Activated CD8-positive, alpha-beta memory T cell treated with anti-CD3 and anti-CD28 coated beads, Interleukin-2, amount 10 ng/mL, durations not matched to agents 7 days and 5 days (primary cell): ENCODE results near the gene NUCKS1. TPM values are rescaled to one million over a fixed set of nuclear protein-coding genes. Genes with fewer than 3 reads are reported as not detected.

Source experiments
- ATAC-seq: fragments of 150-1000 bp; cut with Tn5 transposase; one replicate; pipeline ENCODE4 v1.10.0; 2021; ENCODE audit warnings: moderate library complexity
- CTCF ChIA-PET: fragments of 350-600 bp; sonication (Branson Sonifier 250); formaldehyde crosslinking; loops from one replicate; lab custom pipeline; 2021; ENCODE audit warnings: antibody characterized with exemption; lab: Charles Lee
- DNase-seq: peaks from one replicate; pipeline ENCODE4 v3.0.0-alpha.2; 2020
- H3K27ac Mint-ChIP-seq: one replicate; pipeline ENCODE4 v1.8.0; 2021; ENCODE audit warnings: mild to moderate bottlenecking, mixed read lengths
- H3K27me3 Mint-ChIP-seq: one replicate; pipeline ENCODE4 v1.8.0; 2021; ENCODE audit warnings: mixed read lengths
- H3K36me3 Mint-ChIP-seq: one replicate; pipeline ENCODE4 v1.8.0; 2021; ENCODE audit warnings: mild to moderate bottlenecking, mixed read lengths
- H3K4me1 Mint-ChIP-seq: one replicate; pipeline ENCODE4 v1.8.0; 2021; ENCODE audit warnings: mixed read lengths
- H3K4me3 Mint-ChIP-seq: one replicate; pipeline ENCODE4 v1.8.0; 2021; ENCODE audit warnings: mild to moderate bottlenecking, moderate library complexity, mixed read lengths
- H3K9me3 Mint-ChIP-seq: one replicate; pipeline ENCODE4 v1.8.0; 2022; ENCODE audit warnings: low read depth, mixed read lengths
- total RNA-seq, 2 experiments: library from RNA; stranded (reverse); gene quantifications; one replicate each; pipeline ENCODE4 v1.2.3, GENCODE V29; 2021

The NUCKS1 gene
- 100 to 1,000 TPM; 179 to 211 TPM for total RNA-seq

GRCh38 chr1:205750138-205751035 lies at the start of gene NUCKS1:
Gene NUCKS1, minus strand, starts transcription at chr1:205750182. Its CDS starts 209 bp downstream, at chr1:205749973.
- Mint-ChIP-seq H3K27me3 (no peaks in the 10 kb centered on the region), H3K36me3 (peaks cover 24% of the 10 kb centered on the region), H3K9me3 (no peaks in the 10 kb centered on the region), H3K27ac (peak within 1 kb of the TSS; percentile 95), H3K4me1 (peaks cover 38% of the 10 kb centered on the region), H3K4me3 (peak within 1 kb of the TSS; percentile 92)
- CTCF ChIA-PET, result interaction anchor here (0.9 to 2.3 kb wide), 4 partner anchors 20 to 92 kb away, joined by 3 to 13 read pairs (median 8); partner anchors contain the start of gene RAB29
- peak; percentile 85 for ATAC-seq
- peak; percentile 99 for DNase-seq

- CTCF ChIA-PET, result interaction anchor here (1.3 kb wide), 1 partner anchor 13 kb away, joined by 5 read pairs; no protein-coding TSS in a partner anchor
- ATAC-seq (no peak), DNase-seq (no peak)
- Mint-ChIP-seq H3K27ac (no peak overlapping the region), H3K36me3 (peaks cover under 1% of the 10 kb centered on the region), H3K4me3 (no peak overlapping the region), H3K27me3 (no peaks in the 10 kb centered on the region), H3K4me1 (no peaks in the 10 kb centered on the region), H3K9me3 (no peaks in the 10 kb centered on the region)
Observed at GRCh38 chr1:205798577-205798976, 48.6 kb upstream of the NUCKS1 start.

- H3K4me3 Mint-ChIP-seq, result no peak overlapping the region
- no peaks in the 10 kb centered on the region for H3K27me3 Mint-ChIP-seq
- CTCF ChIA-PET, result interaction anchor here (1.0 to 1.5 kb wide), 4 partner anchors 9 to 206 kb away, joined by 3 to 5 read pairs (median 4); no protein-coding TSS in a partner anchor
- no peaks in the 10 kb centered on the region for H3K9me3 Mint-ChIP-seq
- H3K36me3 Mint-ChIP-seq, result peaks cover 3% of the 10 kb centered on the region
- no peak for DNase-seq
- H3K27ac Mint-ChIP-seq, result no peak overlapping the region
- H3K4me1 Mint-ChIP-seq, result no peaks in the 10 kb centered on the region
- no peak for ATAC-seq
Observed at GRCh38 chr1:205797168-205797567, 47.2 kb upstream of the NUCKS1 start.

GRCh38 chr1:205794011-205794730 lies 44.2 kb upstream of the NUCKS1 start:
- Mint-ChIP-seq H3K27ac (no peak overlapping the region), H3K36me3 (peaks cover 3% of the 10 kb centered on the region), H3K4me3 (no peak overlapping the region), H3K9me3 (no peaks in the 10 kb centered on the region), H3K4me1 (no peaks in the 10 kb centered on the region), H3K27me3 (no peaks in the 10 kb centered on the region)
- DNase-seq (no peak), ATAC-seq (no peak)
- CTCF ChIA-PET, result interaction anchor here (1.3 to 10.7 kb wide), 4 partner anchors 12 to 190 kb away, joined by 4 to 128 read pairs (median 4); no protein-coding TSS in a partner anchor

GRCh38 chr1:205792961-205793673 lies 43.1 kb upstream of the NUCKS1 start:
- ATAC-seq (no peak), DNase-seq (no peak)
- H3K36me3 Mint-ChIP-seq, result peaks cover 3% of the 10 kb centered on the region
- no peak overlapping the region for H3K4me3 Mint-ChIP-seq
- CTCF ChIA-PET, result interaction anchor here (0.7 to 10.7 kb wide), 8 partner anchors 12 to 674 kb away, joined by 3 to 128 read pairs (median 4); no protein-coding TSS in a partner anchor
- no peaks in the 10 kb centered on the region for H3K9me3 Mint-ChIP-seq
- no peaks in the 10 kb centered on the region for H3K4me1 Mint-ChIP-seq
- no peaks in the 10 kb centered on the region for H3K27me3 Mint-ChIP-seq
- no peak overlapping the region for H3K27ac Mint-ChIP-seq

- no peaks in the 10 kb centered on the region for H3K9me3 Mint-ChIP-seq
- no peak overlapping the region for H3K27ac Mint-ChIP-seq
- no peak overlapping the region for H3K4me3 Mint-ChIP-seq
- CTCF ChIA-PET, result interaction anchor here (0.7 to 10.7 kb wide), 20 partner anchors 10 to 201 kb away, joined by 3 to 128 read pairs (median 4); partner anchors contain the start of gene RAB29
- H3K4me1 Mint-ChIP-seq, result no peaks in the 10 kb centered on the region
- H3K36me3 Mint-ChIP-seq, result peaks cover 3% of the 10 kb centered on the region
- H3K27me3 Mint-ChIP-seq, result no peaks in the 10 kb centered on the region
- DNase-seq (no peak), ATAC-seq (no peak)
Observed at GRCh38 chr1:205792481-205792881, 42.5 kb upstream of the NUCKS1 start.

- Mint-ChIP-seq H3K4me3 (no peak overlapping the region), H3K27ac (no peak overlapping the region), H3K9me3 (no peaks in the 10 kb centered on the region), H3K4me1 (no peaks in the 10 kb centered on the region), H3K27me3 (no peaks in the 10 kb centered on the region), H3K36me3 (peaks cover 3% of the 10 kb centered on the region)
- ATAC-seq (peak; percentile 94), DNase-seq (peak; percentile 72)
- CTCF ChIA-PET, result interaction anchor here (0.5 to 10.7 kb wide), 34 partner anchors 9 to 556 kb away, joined by 3 to 128 read pairs (median 4); partner anchors contain the start of gene RAB29
Observed at GRCh38 chr1:205791568-205792180, 41.7 kb upstream of the NUCKS1 start.

GRCh38 chr1:205787287-205787916 lies 37.4 kb upstream of the NUCKS1 start:
- H3K4me1 Mint-ChIP-seq, result peaks cover 7% of the 10 kb centered on the region
- ATAC-seq (no peak), DNase-seq (no peak)
- no peaks in the 10 kb centered on the region for H3K27me3 Mint-ChIP-seq
- no peaks in the 10 kb centered on the region for H3K9me3 Mint-ChIP-seq
- no peak overlapping the region for H3K27ac Mint-ChIP-seq
- CTCF ChIA-PET, result interaction anchor here (10.7 kb wide), 1 partner anchor 191 kb away, joined by 128 read pairs; no protein-coding TSS in a partner anchor
- no peaks in the 10 kb centered on the region for H3K36me3 Mint-ChIP-seq
- H3K4me3 Mint-ChIP-seq, result no peak overlapping the region

GRCh38 chr1:205786601-205787000 lies 36.6 kb upstream of the NUCKS1 start:
- DNase-seq (no peak), ATAC-seq (no peak)
- Mint-ChIP-seq H3K27me3 (no peaks in the 10 kb centered on the region), H3K36me3 (no peaks in the 10 kb centered on the region), H3K9me3 (no peaks in the 10 kb centered on the region), H3K4me3 (no peak overlapping the region), H3K27ac (no peak overlapping the region), H3K4me1 (peaks cover 10% of the 10 kb centered on the region)
- CTCF ChIA-PET, result interaction anchor here (2.1 to 10.7 kb wide), 2 partner anchors 191 to 195 kb away, joined by 5 to 128 read pairs; no protein-coding TSS in a partner anchor

GRCh38 chr1:205785446-205785845 lies 35.5 kb upstream of the NUCKS1 start:
- no peaks in the 10 kb centered on the region for H3K36me3 Mint-ChIP-seq
- H3K27me3 Mint-ChIP-seq, result no peaks in the 10 kb centered on the region
- no peaks in the 10 kb centered on the region for H3K9me3 Mint-ChIP-seq
- ATAC-seq (no peak), DNase-seq (no peak)
- peaks cover 13% of the 10 kb centered on the region for H3K4me1 Mint-ChIP-seq
- H3K27ac Mint-ChIP-seq, result no peak overlapping the region
- CTCF ChIA-PET, result interaction anchor here (0.7 to 2.5 kb wide), 6 partner anchors 11 to 304 kb away, joined by 3 to 11 read pairs (median 4); no protein-coding TSS in a partner anchor
- H3K4me3 Mint-ChIP-seq, result no peak overlapping the region

GRCh38 chr1:205783904-205784303 lies 33.9 kb upstream of the NUCKS1 start:
- peaks cover 13% of the 10 kb centered on the region for H3K4me1 Mint-ChIP-seq

GRCh38 chr1:205783433-205783795 lies 33.4 kb upstream of the NUCKS1 start:
- CTCF ChIA-PET, result interaction anchor here (1.1 to 1.8 kb wide), 3 partner anchors 28 to 123 kb away, joined by 4 to 8 read pairs (median 5); no protein-coding TSS in a partner anchor
- H3K36me3 Mint-ChIP-seq, result no peaks in the 10 kb centered on the region
- DNase-seq, result no peak
- no peaks in the 10 kb centered on the region for H3K9me3 Mint-ChIP-seq
- H3K4me1 Mint-ChIP-seq, result peaks cover 13% of the 10 kb centered on the region
- no peaks in the 10 kb centered on the region for H3K27me3 Mint-ChIP-seq
- H3K27ac Mint-ChIP-seq, result no peak overlapping the region
- H3K4me3 Mint-ChIP-seq, result no peak overlapping the region
- no peak for ATAC-seq

More at GRCh38 chr1:205783904-205784303, 33.9 kb upstream of the NUCKS1 start:
- ATAC-seq (no peak), DNase-seq (no peak)
- Mint-ChIP-seq H3K9me3 (no peaks in the 10 kb centered on the region), H3K27me3 (no peaks in the 10 kb centered on the region), H3K36me3 (no peaks in the 10 kb centered on the region), H3K4me3 (no peak overlapping the region), H3K27ac (no peak overlapping the region)
- CTCF ChIA-PET, result interaction anchor here (0.7 to 2.5 kb wide), 2 partner anchors 72 to 125 kb away, joined by 3 to 11 read pairs; no protein-coding TSS in a partner anchor
